Umbilical cord (tissue), 2 donors: ENCODE measurements around the gene MUC5AC. TPM values are rescaled to one million over a fixed set of nuclear protein-coding genes. Genes with fewer than 3 reads are reported as not detected.
"Not testable (repeated sequence)": the region's sequence is repeated elsewhere in the genome, so short reads cannot be mapped to it uniquely, and the experiment has no call there.

Experiments used
- DNase-seq: peaks from one replicate; pipeline ENCODE4 v3.0.0-alpha.2; 2015; ENCODE audit warnings: low spot score
- total RNA-seq: library from RNA; depleted of rRNA; stranded (reverse); fragments of >200 nt; gene quantifications from one replicate; pipeline ENCODE4 v1.2.3, GENCODE V29; 2014; ENCODE audit warnings: low replicate concordance; ENCODE audit not compliant: insufficient read depth

The MUC5AC gene
- total RNA-seq, 1 donor from 2014 or later, result 1.4 TPM

- DNase-seq, result no peak
These were observed 17.9 kb downstream of the MUC5AC start for GRCh38 chr11:1175461-1176223.

- DNase-seq, result no peak
These were observed 18.7 kb downstream of the MUC5AC start for GRCh38 chr11:1176224-1177019.

- DNase-seq, result no peak
These were observed 19.4 kb downstream of the MUC5AC start for GRCh38 chr11:1177020-1177770.

GRCh38 chr11:1177771-1178090, 20.0 kb downstream of the MUC5AC start:
- no peak for DNase-seq

- no peak for DNase-seq
These were observed 20.6 kb downstream of the MUC5AC start for GRCh38 chr11:1178201-1178885.

GRCh38 chr11:1178906-1179305, 21.2 kb downstream of the MUC5AC start:
- DNase-seq, result no peak

GRCh38 chr11:1179641-1180040, 21.9 kb downstream of the MUC5AC start:
- no peak for DNase-seq

GRCh38 chr11:1180171-1180570, 22.4 kb downstream of the MUC5AC start:
- no peak for DNase-seq

- no peak for DNase-seq
These were observed 23.2 kb downstream of the MUC5AC start for GRCh38 chr11:1180947-1181391.

- no peak for DNase-seq
These were observed 23.7 kb downstream of the MUC5AC start for GRCh38 chr11:1181420-1181819.

- DNase-seq, result no peak
These were observed 24.2 kb downstream of the MUC5AC start for GRCh38 chr11:1181853-1182535.

- DNase-seq, result not testable (repeated sequence)
These were observed 26.4 kb downstream of the MUC5AC start for GRCh38 chr11:1184139-1184538.

- DNase-seq, result not testable (repeated sequence)
These were observed 30.8 kb downstream of the MUC5AC start for GRCh38 chr11:1188451-1189130.

- DNase-seq, result not testable (repeated sequence)
These were observed 32.1 kb downstream of the MUC5AC start for GRCh38 chr11:1189816-1190215.

- not testable (repeated sequence) for DNase-seq
These were observed 34.2 kb downstream of the MUC5AC start for GRCh38 chr11:1191786-1192470.

- DNase-seq, result no peak
These were observed 35.1 kb downstream of the MUC5AC start for GRCh38 chr11:1192741-1193325.

- no peak for DNase-seq
These were observed 35.8 kb downstream of the MUC5AC start for GRCh38 chr11:1193326-1194230.

- DNase-seq, result no peak
These were observed 36.7 kb downstream of the MUC5AC start for GRCh38 chr11:1194231-1194976.
